Measurements from ENCODE around the gene OCIAD2. TPM values are rescaled to one million over a fixed set of nuclear protein-coding genes. Genes with fewer than 3 reads are reported as not detected.
A peak's percentile ranks its signal among the peaks of the same experiment; 100 is the strongest.
"Not testable (repeated sequence)": the region's sequence is repeated elsewhere in the genome, so short reads cannot be mapped to it uniquely, and the experiment has no call there.

Gene OCIAD2
- total RNA-seq, 1 donor, result 20.3 TPM

DNA sequence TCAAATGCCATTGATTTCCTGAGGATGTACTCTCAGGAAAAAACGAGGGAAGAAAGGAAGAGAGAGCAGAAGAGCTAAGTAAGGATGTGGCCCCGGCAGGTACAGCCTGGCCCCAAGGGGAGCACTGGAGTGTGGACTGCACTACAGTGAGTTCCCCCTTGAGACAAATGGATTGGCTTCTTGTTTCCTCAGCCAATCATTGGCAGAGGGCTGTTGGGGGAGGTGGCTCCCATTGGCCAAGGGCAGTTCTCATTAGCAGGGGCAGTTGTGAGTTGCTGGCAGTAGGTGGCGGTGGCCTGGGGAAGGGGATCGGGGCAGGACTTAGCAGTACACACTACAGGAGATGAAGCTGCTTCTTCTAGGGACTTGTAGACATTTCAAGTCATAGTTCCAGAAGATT is 24.1 kb upstream of the OCIAD2 start:
- H3K4me3 ChIP-seq (ENCODE audit: low read depth, low read length), result no peak overlapping the region
- no peak for TF ChIP-seq CTCF (IDR thresholded peaks at IDR 0.05; ENCODE audit: insufficient read depth, low read length)

GRCh38 chr4:48924416-48924815 is 17.8 kb upstream of the OCIAD2 start:
- H3K4me3 ChIP-seq (ENCODE audit: low read depth, low read length), result no peak overlapping the region
- no peak for DNase-seq (ENCODE audit: low read depth)
- no peak for TF ChIP-seq CTCF (IDR thresholded peaks at IDR 0.05; ENCODE audit: insufficient read depth, low read length)

More for the DNA sequence above, 24.1 kb upstream of the OCIAD2 start:
- DNase-seq (ENCODE audit: low read depth), result no peak

GRCh38 chr4:48923065-48923464 is 16.5 kb upstream of the OCIAD2 start:
- DNase-seq (ENCODE audit: low read depth), result not testable (repeated sequence)

GRCh38 chr4:48914311-48914710 is 7.7 kb upstream of the OCIAD2 start:
- no peak for DNase-seq (ENCODE audit: low read depth)
- no peak for TF ChIP-seq CTCF (IDR thresholded peaks at IDR 0.05; ENCODE audit: insufficient read depth, low read length)
- no peak overlapping the region for H3K4me3 ChIP-seq (ENCODE audit: low read depth, low read length)

More at GRCh38 chr4:48923065-48923464, 16.5 kb upstream of the OCIAD2 start:
- not testable (repeated sequence) for H3K4me3 ChIP-seq (ENCODE audit: low read depth, low read length)

- peak; percentile 91 for DNase-seq (ENCODE audit: low read depth)
- no peak for TF ChIP-seq CTCF (IDR thresholded peaks at IDR 0.05; ENCODE audit: insufficient read depth, low read length)
- no peak overlapping the region for H3K4me3 ChIP-seq (ENCODE audit: low read depth, low read length)
These were observed 6.8 kb upstream of the OCIAD2 start for GRCh38 chr4:48913346-48913745.

- H3K4me3 ChIP-seq (ENCODE audit: low read depth, low read length), result no peak overlapping the region
- no peak for DNase-seq (ENCODE audit: low read depth)
- no peak for TF ChIP-seq CTCF (IDR thresholded peaks at IDR 0.05; ENCODE audit: insufficient read depth, low read length)
These were observed 5.8 kb upstream of the OCIAD2 start for GRCh38 chr4:48912349-48912748.

- no peak for TF ChIP-seq CTCF (IDR thresholded peaks at IDR 0.05; ENCODE audit: insufficient read depth, low read length)
- no peak overlapping the region for H3K4me3 ChIP-seq (ENCODE audit: low read depth, low read length)
- DNase-seq (ENCODE audit: low read depth), result peak; percentile 23
These were observed 3.9 kb upstream of the OCIAD2 start for GRCh38 chr4:48910511-48910910.
